Stimulated activated CD4-positive, alpha-beta T cell treated with anti-CD3 and anti-CD28 coated beads, TNF-alpha, amount 100 ng/mL, for 4 hours (primary cell): ENCODE measurements around the gene SLC37A2.
"Not testable (repeated sequence)": the region's sequence is repeated elsewhere in the genome, so short reads cannot be mapped to it uniquely, and the experiment has no call there.

Experiments
- DNase-seq, 3 experiments: peaks; one replicate each; pipeline ENCODE4 v3.0.0-alpha.2; 2020; ENCODE audit warnings: low read depth in 3 of 3

The SLC37A2 gene

GRCh38 chr11:125084057-125084416, 20.9 kb downstream of the SLC37A2 start:
- DNase-seq: no peak

- no peak for DNase-seq
Observed at GRCh38 chr11:125084761-125085231, 21.7 kb downstream of the SLC37A2 start.

GRCh38 chr11:125085301-125086081, 22.4 kb downstream of the SLC37A2 start:
- DNase-seq: no peak

- no peak for DNase-seq
Observed at GRCh38 chr11:125086633-125087296, 23.7 kb downstream of the SLC37A2 start.

- DNase-seq: no peak
Observed at GRCh38 chr11:125088123-125088522, 25.0 kb downstream of the SLC37A2 start.

- no peak for DNase-seq
Observed at GRCh38 chr11:125088576-125089455, 25.7 kb downstream of the SLC37A2 start.

- not testable (repeated sequence) for DNase-seq
Observed at GRCh38 chr11:125089481-125089880, 26.4 kb downstream of the SLC37A2 start.

- not testable (repeated sequence) for DNase-seq
Observed at GRCh38 chr11:125090151-125090550, 27.0 kb downstream of the SLC37A2 start.

- DNase-seq: no peak
Observed at GRCh38 chr11:125090816-125091215, 27.7 kb downstream of the SLC37A2 start.

GRCh38 chr11:125091247-125091876, 28.3 kb downstream of the SLC37A2 start:
- no peak for DNase-seq

- no peak for DNase-seq
Observed at GRCh38 chr11:125091877-125092664, 29.0 kb downstream of the SLC37A2 start.

GRCh38 chr11:125092669-125093068, 29.6 kb downstream of the SLC37A2 start:
- DNase-seq: no peak

GRCh38 chr11:125093502-125093901, 30.4 kb downstream of the SLC37A2 start:
- DNase-seq: no peak

- DNase-seq: no peak
Observed at GRCh38 chr11:125094731-125095130, 31.6 kb downstream of the SLC37A2 start.

- no peak for DNase-seq
Observed at GRCh38 chr11:125100136-125100535, 37.0 kb downstream of the SLC37A2 start.

- DNase-seq: no peak
Observed at GRCh38 chr11:125101596-125101995, 38.5 kb downstream of the SLC37A2 start.

GRCh38 chr11:125102025-125102424, 38.9 kb downstream of the SLC37A2 start:
- no peak for DNase-seq

- no peak for DNase-seq
Observed at GRCh38 chr11:125102510-125102909, 39.4 kb downstream of the SLC37A2 start.

- no peak for DNase-seq
Observed at GRCh38 chr11:125105926-125106325, 42.8 kb downstream of the SLC37A2 start.

GRCh38 chr11:125108469-125108868, 45.4 kb downstream of the SLC37A2 start:
- no peak for DNase-seq

- no peak for DNase-seq
Observed at GRCh38 chr11:125110506-125110905, 47.4 kb downstream of the SLC37A2 start.
